KMS-11 (cell line): ENCODE data around the gene CLIP2.

Experiments used
- H2AFZ ChIP-seq: fragments of 200-600 bp; sonication (generic); 2 replicates; pipeline ENCODE4 v1.6.1; 2016; ENCODE audit warnings: antibody characterized with exemption, mixed run types, low read depth
- H3K27ac ChIP-seq: fragments of 200-600 bp; sonication (generic); 2 replicates; pipeline ENCODE4 v1.6.1; 2016; ENCODE audit warnings: mild to moderate bottlenecking, mixed run types
- H3K27me3 ChIP-seq: fragments of 200-600 bp; sonication (generic); 2 replicates; pipeline ENCODE4 v1.6.1; 2017; ENCODE audit warnings: mild to moderate bottlenecking, low read depth, mixed run types, moderate library complexity; ENCODE audit not compliant: insufficient read depth
- H3K36me3 ChIP-seq: fragments of 200-600 bp; sonication (generic); 2 replicates; pipeline ENCODE4 v1.6.1; 2017; ENCODE audit warnings: mild to moderate bottlenecking, mixed run types; ENCODE audit not compliant: insufficient read depth
- H3K4me1 ChIP-seq: fragments of 200-600 bp; sonication (generic); 2 replicates; pipeline ENCODE4 v1.6.1; 2016; ENCODE audit warnings: mild to moderate bottlenecking, low read depth, mixed run types; ENCODE audit not compliant: poor library complexity, severe bottlenecking
- H3K4me2 ChIP-seq: fragments of 200-600 bp; sonication (generic); 2 replicates; pipeline ENCODE4 v1.7.0; 2016; ENCODE audit warnings: mild to moderate bottlenecking, mixed run types
- H3K4me3 ChIP-seq: fragments of 200-600 bp; sonication (generic); IDR thresholded peaks from 2 replicates; pipeline ENCODE4 v1.6.1; 2017; ENCODE audit warnings: low read depth, low read length, mixed read lengths; ENCODE audit not compliant: insufficient read depth
- H3K79me2 ChIP-seq: fragments of 200-600 bp; sonication (generic); 2 replicates; pipeline ENCODE4 v1.6.1; 2016; ENCODE audit warnings: low read depth, mixed run types; ENCODE audit not compliant: insufficient read depth
- H3K9ac ChIP-seq: fragments of 200-600 bp; sonication (generic); 2 replicates; pipeline ENCODE4 v1.6.1; 2016; ENCODE audit warnings: mild to moderate bottlenecking, mixed run types
- H4K20me1 ChIP-seq: fragments of 200-600 bp; sonication (generic); 2 replicates; pipeline ENCODE4 v1.6.1; 2016; ENCODE audit warnings: mild to moderate bottlenecking, mixed run types; ENCODE audit not compliant: insufficient read depth
- TF ChIP-seq, protein P1 (sequence below): fragments of 200-600 bp; sonication (generic); conservative IDR thresholded peaks from 2 replicates; pipeline ENCODE4 v1.6.1; 2017; ENCODE audit warnings: low read depth, mild to moderate bottlenecking, antibody characterized with exemption, low read length, moderate library complexity, mixed read lengths

Gene CLIP2

DNA sequence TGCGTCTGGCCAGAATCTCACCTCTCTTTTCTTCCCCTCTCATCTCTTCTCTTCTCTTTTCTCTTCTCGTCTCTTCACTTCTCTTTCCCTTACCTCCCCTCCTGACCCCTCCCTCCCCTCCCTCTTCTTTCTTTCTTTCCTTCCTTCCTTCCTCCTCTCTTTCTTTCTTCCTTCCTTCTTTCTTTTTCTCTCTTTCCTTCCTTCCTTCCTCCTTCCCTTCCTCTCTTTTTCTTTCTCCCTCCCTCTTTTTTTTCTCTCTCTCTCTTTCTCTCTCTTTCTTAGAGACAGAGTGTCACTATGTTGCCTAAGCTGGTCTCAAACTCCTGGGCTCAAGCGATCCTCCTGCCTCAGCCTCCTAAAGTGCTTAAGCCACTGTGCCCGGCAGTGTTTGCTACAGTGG lies 159.9 kb downstream of the CLIP2 start:
- H3K36me3 ChIP-seq = no peaks in the 10 kb centered on the region
- no peaks in the 10 kb centered on the region for H3K79me2 ChIP-seq

DNA sequence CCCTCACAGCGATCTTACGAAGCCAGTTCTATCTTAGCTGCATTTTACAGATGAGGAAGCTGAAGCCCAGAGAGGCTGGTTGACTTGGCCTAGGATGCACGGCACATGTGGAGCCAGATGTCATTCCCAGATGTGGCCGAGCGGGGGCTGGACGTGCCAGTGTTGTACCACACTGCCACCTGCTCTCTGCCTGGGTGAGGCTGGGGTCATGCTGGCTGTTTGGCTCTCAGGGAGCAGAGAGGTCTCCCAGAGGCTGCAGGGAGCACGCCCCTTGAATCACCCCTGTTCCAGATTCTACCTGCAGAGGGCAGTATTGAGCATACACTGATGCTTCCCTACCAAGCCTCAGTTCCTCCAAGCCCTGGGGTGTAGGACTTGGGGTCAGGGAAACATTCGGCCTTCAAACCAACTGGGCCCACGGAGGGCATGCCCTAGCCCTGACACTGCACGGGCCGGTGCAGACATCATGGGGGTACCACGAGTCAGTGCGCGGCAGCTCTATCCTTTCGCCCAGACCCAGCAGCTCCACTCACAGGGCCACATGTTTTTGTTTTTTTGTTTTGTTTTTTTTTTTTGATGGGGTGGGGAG lies 160.7 kb downstream of the CLIP2 start:
- no peaks in the 10 kb centered on the region for H3K36me3 ChIP-seq
- no peak overlapping the region for H3K4me2 ChIP-seq
- no peak overlapping the region for H3K4me3 ChIP-seq
- H3K4me1 ChIP-seq = no peaks in the 10 kb centered on the region
- TF ChIP-seq, protein P1, sequence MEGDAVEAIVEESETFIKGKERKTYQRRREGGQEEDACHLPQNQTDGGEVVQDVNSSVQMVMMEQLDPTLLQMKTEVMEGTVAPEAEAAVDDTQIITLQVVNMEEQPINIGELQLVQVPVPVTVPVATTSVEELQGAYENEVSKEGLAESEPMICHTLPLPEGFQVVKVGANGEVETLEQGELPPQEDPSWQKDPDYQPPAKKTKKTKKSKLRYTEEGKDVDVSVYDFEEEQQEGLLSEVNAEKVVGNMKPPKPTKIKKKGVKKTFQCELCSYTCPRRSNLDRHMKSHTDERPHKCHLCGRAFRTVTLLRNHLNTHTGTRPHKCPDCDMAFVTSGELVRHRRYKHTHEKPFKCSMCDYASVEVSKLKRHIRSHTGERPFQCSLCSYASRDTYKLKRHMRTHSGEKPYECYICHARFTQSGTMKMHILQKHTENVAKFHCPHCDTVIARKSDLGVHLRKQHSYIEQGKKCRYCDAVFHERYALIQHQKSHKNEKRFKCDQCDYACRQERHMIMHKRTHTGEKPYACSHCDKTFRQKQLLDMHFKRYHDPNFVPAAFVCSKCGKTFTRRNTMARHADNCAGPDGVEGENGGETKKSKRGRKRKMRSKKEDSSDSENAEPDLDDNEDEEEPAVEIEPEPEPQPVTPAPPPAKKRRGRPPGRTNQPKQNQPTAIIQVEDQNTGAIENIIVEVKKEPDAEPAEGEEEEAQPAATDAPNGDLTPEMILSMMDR = peak; percentile 84
- H3K27ac ChIP-seq = no peak overlapping the region
- H3K9ac ChIP-seq = no peak overlapping the region
- no peaks in the 10 kb centered on the region for H4K20me1 ChIP-seq
- H3K79me2 ChIP-seq = no peaks in the 10 kb centered on the region
- no peaks in the 10 kb centered on the region for H3K27me3 ChIP-seq
- peak overlapping the region; percentile 29; the same call in 1 of the 2 replicates for H2AFZ ChIP-seq

More for the DNA sequence above, 159.9 kb downstream of the CLIP2 start:
- TF ChIP-seq, protein P1 = no peak
- Histone ChIP-seq H3K4me1 (no peaks in the 10 kb centered on the region), H2AFZ (no peak overlapping the region), H3K9ac (no peak overlapping the region), H3K4me2 (no peak overlapping the region), H3K4me3 (no peak overlapping the region), H4K20me1 (no peaks in the 10 kb centered on the region), H3K27ac (no peak overlapping the region), H3K27me3 (no peaks in the 10 kb centered on the region)

DNA sequence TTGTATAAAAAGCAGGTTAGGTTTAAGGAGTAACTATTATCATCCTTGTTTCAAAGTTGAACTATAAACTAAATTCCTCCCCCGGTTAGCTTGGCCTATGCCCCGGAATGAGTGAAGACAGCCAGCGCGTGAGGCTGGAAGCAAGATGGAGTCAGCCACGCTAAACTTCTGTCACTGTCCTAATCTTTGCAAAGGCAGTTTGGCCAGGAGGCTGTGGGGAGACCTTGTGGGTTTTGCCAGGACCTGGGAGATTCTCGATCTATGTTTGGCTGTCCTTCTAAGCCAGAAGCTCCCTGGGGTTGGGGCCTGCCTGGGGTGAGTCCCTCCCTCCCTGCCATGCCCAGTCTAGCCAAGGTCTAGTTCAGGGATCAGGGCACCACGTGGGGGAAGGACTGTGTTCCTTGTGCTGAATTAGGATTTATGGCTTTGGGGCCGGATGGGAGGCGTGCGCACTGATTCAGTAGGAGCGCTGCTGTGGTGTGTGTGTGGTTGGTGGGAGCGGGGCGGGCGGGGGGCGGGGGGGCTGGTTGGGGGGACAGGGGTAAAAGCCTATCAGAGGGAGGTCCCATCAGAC lies 163.6 kb downstream of the CLIP2 start:
- H3K27me3 ChIP-seq = no peaks in the 10 kb centered on the region
- no peak overlapping the region for H3K4me2 ChIP-seq
- TF ChIP-seq, protein P1 = no peak
- no peaks in the 10 kb centered on the region for H3K4me1 ChIP-seq
- no peaks in the 10 kb centered on the region for H3K36me3 ChIP-seq
- no peaks in the 10 kb centered on the region for H3K79me2 ChIP-seq
- H3K27ac ChIP-seq = no peak overlapping the region
- no peak overlapping the region for H3K9ac ChIP-seq
- H3K4me3 ChIP-seq = no peak overlapping the region
- no peaks in the 10 kb centered on the region for H4K20me1 ChIP-seq
- H2AFZ ChIP-seq = no peak overlapping the region

DNA sequence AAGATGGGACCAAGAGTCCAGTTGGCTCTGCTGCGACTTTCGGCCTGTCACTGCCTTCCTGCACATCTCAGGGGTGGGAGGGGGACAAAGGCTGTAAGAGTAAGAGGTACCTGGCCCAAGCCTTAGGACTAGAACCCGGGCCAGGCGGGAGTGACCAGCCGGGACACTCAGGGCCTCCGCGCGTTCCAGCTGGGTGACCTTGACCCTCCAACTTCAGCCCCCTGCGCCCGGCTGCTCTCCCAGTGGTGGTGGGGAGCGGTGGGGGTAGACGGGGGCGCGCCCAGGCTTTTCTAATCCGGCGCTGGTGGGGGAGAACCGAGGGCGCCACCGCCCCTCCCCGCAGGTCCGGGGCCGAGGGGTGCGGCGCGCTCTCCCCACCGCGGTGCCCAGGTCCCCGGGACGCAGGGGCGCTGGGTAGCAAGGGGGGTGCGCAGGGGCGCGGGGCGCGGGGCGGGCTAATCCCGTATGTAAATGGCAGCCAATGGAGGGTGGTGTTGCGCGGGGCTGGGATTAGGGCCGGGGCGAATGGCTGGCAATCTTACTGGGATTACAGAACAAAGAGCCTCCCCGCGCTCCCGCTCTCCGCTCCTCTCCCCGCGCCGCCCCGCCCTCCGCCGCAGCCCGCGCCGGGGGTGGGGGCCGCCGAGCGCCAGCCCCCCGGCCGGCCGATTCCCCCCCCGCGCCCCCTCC lies 164.3 kb downstream of the CLIP2 start, which contains the start of gene GTF2IRD1:
TSS of gene GTF2IRD1 (plus strand) at position 585 of the 690 bp plus-strand sequence. CDS start 54,175 bp downstream, outside the sequence.
- no peaks in the 10 kb centered on the region for H3K27me3 ChIP-seq
- no peaks in the 10 kb centered on the region for H3K79me2 ChIP-seq
- H3K36me3 ChIP-seq = no peaks in the 10 kb centered on the region
- no peak within 1 kb of the TSS for H3K4me3 ChIP-seq
- TF ChIP-seq, protein P1 = no peak
- H3K27ac ChIP-seq = no peak within 1 kb of the TSS
- H3K9ac ChIP-seq = peak within 1 kb of the TSS; percentile 29; the same call in 1 of the 2 replicates
- H2AFZ ChIP-seq = peak within 1 kb of the TSS; percentile 82
- H3K4me2 ChIP-seq = peak within 1 kb of the TSS; percentile 49
- H4K20me1 ChIP-seq = no peaks in the 10 kb centered on the region
- H3K4me1 ChIP-seq = no peaks in the 10 kb centered on the region
